Uterus (tissue), 2 donors: ENCODE data around the gene DCDC2B.

Experiments
- POLR2A ChIP-seq, 2 donors: fragments of 450-650 bp; IDR thresholded peaks; one replicate each; pipeline ENCODE4 v1.6.1; 2016; ENCODE audit warnings: antibody characterized with exemption in 2 of 2, mild to moderate bottlenecking in 1 of 2, moderate library complexity in 1 of 2
- TF ChIP-seq, protein P1 (sequence below), 4 experiments: fragments of 200-600 bp in 2 of 4; fragments of 450-650 bp in 2 of 4; sonication (generic) in 2 of 4; IDR thresholded peaks; one replicate each; pipeline ENCODE4 v1.5.1; 2016 to 2019; ENCODE audit warnings: antibody characterized with exemption in 4 of 4, mild to moderate bottlenecking in 2 of 4, moderate library complexity in 1 of 4

DNA sequence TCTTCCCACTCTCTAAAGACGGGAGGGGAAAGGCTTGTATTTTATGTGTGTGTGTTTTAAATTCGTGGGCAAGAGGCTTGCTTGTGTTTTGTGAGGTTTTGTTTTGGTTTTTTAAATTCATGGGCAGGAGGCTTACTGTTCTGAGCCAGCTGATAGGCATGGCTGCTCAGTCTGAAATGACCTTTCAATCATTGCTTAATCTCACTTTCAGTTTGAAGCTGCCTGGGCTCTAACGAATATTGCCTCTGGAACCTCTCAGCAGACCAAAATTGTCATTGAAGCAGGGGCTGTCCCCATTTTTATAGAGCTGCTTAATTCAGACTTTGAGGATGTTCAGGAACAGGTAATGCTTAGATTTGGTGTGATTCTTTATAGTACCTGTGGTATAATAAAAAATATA, 49.7 kb upstream of the DCDC2B start:
- TF ChIP-seq, protein P1, sequence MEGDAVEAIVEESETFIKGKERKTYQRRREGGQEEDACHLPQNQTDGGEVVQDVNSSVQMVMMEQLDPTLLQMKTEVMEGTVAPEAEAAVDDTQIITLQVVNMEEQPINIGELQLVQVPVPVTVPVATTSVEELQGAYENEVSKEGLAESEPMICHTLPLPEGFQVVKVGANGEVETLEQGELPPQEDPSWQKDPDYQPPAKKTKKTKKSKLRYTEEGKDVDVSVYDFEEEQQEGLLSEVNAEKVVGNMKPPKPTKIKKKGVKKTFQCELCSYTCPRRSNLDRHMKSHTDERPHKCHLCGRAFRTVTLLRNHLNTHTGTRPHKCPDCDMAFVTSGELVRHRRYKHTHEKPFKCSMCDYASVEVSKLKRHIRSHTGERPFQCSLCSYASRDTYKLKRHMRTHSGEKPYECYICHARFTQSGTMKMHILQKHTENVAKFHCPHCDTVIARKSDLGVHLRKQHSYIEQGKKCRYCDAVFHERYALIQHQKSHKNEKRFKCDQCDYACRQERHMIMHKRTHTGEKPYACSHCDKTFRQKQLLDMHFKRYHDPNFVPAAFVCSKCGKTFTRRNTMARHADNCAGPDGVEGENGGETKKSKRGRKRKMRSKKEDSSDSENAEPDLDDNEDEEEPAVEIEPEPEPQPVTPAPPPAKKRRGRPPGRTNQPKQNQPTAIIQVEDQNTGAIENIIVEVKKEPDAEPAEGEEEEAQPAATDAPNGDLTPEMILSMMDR (IDR thresholded peaks at IDR 0.05) = no peak
- TF ChIP-seq POLR2A (IDR thresholded peaks at IDR 0.05) = no peak
